ENCODE measurements around the gene STARD6.
A peak's percentile ranks its signal among the peaks of the same experiment; 100 is the strongest.
"Not testable (repeated sequence)": the region's sequence is repeated elsewhere in the genome, so short reads cannot be mapped to it uniquely, and the experiment has no call there.

The STARD6 gene, protein sequence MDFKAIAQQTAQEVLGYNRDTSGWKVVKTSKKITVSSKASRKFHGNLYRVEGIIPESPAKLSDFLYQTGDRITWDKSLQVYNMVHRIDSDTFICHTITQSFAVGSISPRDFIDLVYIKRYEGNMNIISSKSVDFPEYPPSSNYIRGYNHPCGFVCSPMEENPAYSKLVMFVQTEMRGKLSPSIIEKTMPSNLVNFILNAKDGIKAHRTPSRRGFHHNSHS

DNA sequence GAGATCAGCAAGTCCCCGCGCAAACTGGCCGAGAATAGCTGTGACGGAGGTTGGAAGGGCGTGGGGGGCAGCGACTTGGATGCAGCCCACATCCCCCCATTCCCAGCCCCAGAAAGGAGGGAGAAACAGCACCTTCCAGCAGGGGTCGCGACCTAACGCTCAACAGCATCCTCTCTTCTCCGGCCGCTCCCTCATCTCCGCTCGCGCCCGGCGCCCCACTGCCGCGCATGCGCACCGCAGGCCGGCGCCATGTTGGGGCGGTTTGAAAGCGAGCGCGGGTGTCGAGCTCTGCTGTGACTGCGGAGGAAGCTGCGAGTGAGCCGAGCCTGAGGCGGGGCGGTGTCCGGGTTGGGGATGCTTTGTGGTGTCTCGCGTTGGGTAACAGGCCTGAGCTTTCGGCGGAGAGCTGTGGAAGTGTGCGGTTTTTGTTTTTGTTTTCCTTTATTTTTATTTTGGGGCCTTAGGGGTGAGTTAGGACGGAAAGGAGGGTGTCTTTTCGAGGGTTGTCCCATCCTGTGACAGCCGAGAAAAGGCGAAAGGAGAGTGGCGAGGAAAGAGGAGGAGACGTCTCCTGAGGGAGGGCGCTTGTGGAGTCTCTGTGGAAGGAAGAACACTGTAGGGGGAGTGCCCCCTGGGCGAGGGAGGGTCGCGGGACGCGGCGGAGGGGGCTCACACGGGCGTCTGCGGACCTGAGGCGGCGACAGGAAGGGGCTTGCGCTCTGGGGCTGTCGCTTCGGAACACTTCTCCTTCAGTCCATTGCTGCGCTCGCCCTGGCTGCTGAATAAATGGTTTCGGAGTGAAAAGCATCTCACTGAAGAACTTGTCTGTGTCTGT lies at the start of gene STARD6, which contains the start of gene C18orf54:
Gene STARD6, minus strand, starts transcription at position 199 of the 835 bp plus-strand sequence. CDS start 3,285 bp downstream, outside the sequence.
Gene C18orf54, plus strand, starts transcription at position 247 of the 835 bp plus-strand sequence. CDS start 2,667 bp downstream, outside the sequence.
- peak; percentile 72 to 85 (median 78) for DNase-seq

GRCh38 chr18:54405290-54405689 lies 47.6 kb upstream of the STARD6 start:
- DNase-seq, result no peak

GRCh38 chr18:54396760-54397159 lies 39.1 kb upstream of the STARD6 start:
- DNase-seq, result no peak

GRCh38 chr18:54393648-54394294 lies 36.1 kb upstream of the STARD6 start:
- no peak for DNase-seq

DNA sequence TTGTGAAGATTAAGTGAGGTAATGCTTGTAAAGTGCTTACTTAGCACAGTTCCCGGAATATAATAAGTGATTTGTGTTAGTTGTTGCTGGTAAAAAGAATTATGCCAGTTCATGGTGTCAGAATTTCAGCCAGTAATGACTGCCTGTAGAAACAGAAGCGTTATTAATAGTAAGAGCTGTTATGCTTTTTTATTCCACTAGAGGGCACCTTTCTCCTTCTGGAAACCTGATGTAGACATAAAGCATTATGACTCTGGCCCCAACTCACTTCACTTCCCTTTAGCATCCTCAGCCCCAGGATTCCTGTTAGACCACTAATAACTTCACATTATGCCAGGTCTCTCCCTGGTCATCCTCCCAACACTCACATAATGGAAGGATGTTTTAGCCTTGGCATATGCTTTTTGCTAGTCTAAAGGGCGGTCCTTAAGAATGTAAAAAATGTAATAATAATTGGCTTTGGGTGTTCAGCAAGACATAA lies 34.9 kb upstream of the STARD6 start:
- no peak for DNase-seq

DNA sequence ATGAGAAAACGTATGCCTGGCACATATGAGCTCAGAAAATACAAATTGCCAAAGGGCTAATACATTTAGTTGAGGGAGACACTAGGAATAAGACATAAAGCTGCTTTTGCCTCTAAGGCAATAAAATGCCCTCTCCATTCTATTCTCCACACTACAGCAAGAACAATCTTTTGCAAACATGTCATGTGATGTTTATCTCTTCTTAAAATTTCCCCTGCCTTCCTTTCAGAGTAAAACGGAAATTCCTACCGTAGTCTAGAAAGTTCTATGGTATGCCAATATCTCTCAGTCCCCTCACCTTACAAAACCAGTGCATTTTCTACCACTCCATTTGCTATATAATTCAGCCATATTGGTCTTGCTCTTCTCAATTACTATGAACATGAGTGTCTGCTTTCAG lies 33.2 kb upstream of the STARD6 start:
- DNase-seq, result no peak

DNA sequence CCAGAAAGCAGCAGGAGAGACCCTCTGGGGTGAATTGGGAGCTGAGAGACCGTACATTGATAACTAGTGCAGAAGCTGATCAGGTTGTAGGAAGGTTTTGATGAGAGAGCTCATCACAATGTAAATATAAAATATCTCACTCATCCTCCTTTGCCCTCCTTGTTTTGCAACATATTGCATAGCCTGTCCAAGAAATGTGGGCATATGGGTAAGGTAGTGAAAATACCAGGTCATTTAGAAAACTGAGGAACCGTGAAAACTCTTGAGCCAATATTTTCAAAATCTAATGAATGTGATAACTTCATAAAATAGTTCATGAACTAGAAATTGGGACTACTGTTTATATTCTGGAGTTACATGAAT lies 31.5 kb upstream of the STARD6 start:
- DNase-seq, result no peak

GRCh38 chr18:54388203-54389142 lies 30.8 kb upstream of the STARD6 start:
- peak in 1 of 4 experiments; percentile 0 for DNase-seq

- no peak for DNase-seq
Observed at GRCh38 chr18:54387631-54388030, 30.0 kb upstream of the STARD6 start.

GRCh38 chr18:54386800-54387495 lies 29.3 kb upstream of the STARD6 start:
- not testable (repeated sequence) for DNase-seq

GRCh38 chr18:54386043-54386442 lies 28.4 kb upstream of the STARD6 start:
- no peak for DNase-seq

DNA sequence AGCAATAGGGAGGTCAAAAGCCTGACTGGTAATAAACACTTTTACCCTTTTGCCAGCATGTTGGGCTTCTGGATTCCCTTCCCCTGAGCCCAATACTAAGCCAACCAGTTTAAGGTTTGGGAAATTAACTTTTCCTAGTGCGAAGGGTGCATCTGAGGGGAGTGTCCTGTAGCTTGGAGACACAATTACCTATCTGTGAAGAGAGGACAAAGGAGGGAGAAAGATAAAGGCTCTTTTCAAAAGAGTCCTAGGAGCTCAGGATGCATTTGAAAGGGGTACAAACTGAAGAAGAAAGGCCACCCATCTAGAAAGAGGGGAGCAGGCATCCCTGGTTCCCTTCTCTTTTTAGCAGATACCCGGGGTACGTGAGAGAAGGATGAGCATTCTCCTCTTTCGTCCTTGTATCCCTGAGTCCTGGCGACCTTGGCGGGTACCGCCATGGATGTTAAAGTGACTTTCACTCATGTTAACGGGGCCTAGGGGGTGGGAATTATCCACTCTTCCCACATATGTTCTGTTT lies 25.1 kb upstream of the STARD6 start:
- no peak for DNase-seq

GRCh38 chr18:54382076-54382475 lies 24.4 kb upstream of the STARD6 start:
- DNase-seq, result no peak

- no peak for DNase-seq
Observed at GRCh38 chr18:54381640-54382039, 24.0 kb upstream of the STARD6 start.

- no peak for DNase-seq
Observed at GRCh38 chr18:54378057-54378456, 20.4 kb upstream of the STARD6 start.

GRCh38 chr18:54360406-54360805 lies 2.7 kb upstream of the STARD6 start:
- DNase-seq, result no peak

DNA sequence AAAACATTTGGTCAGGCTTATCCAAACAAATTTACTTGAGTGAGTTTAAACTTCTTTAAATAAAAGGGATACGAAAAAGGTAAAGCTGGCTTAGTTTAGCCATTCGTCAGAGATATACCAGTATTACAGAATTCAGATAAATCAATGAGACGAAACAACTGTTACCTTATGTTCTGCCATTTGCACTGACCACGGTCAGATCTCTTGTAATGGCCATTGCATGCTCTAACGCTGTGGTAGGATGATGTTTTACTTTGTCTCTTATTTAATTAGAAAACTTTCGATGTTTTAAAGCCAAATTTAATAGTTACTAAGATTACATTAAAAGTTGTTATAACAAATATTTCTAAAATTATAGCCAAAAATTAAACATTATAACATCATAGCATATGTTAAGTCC lies 1.6 kb upstream of the STARD6 start:
- no peak for DNase-seq

GRCh38 chr18:54358495-54359040 lies 910 bp upstream of the STARD6 start:
- no peak for DNase-seq

DNA sequence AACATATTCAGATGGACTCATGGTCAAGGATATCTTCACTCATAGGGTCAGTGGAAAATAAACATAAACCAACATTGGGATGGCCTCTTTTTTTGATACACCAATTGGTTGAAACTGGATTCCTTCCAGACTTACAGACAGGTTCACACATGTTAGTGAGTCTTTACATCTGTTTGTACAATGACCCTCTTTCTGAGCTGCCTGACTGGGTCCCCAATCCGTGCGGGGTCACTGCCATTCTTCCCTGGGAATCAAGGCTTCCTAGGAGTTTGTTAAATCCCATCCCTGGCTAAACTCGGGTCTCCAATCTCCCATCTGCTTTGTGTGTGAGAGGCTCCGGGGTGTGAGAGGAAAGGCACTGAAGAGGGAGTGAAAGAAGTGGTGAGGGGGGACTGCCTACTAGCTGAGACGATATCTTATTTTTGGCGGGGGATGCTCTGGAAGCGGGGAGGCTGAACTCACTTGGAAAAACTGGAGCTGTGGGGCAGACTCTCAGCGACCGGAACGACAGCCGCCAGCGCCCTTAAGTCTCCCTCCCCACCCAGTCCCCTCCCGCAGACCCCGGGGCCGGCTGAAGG lies 487 bp downstream of the STARD6 start:
- DNase-seq, result no peak

DNA sequence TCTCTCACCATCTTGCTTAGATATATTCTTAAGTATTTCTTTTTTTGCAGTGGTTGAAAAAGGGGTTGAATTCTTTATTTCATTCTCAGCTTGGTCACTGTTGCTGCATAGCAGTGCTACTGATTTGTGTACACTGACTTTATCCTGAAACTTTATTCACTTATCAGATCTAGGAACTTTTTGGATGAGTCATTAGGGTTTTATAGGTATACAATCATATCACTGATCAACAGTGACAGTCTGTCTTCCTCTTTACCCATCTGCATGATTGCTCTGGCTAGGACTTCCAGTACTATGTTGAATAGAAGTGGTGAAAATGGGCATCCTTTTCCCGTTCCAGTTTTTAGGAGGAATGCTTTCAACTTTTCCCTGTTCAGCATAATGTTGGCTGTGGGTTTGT lies 6.5 kb downstream of the STARD6 start:
- no peak for DNase-seq

- no peak for DNase-seq
Observed at GRCh38 chr18:54338230-54338629, 19.4 kb downstream of the STARD6 start.

Data from activated CD4-positive, CD25-positive, alpha-beta regulatory T cell (primary cell).